A549 (cell line): ENCODE data around the gene CTXN1. TPM values are rescaled to one million over a fixed set of nuclear protein-coding genes. Genes with fewer than 3 reads are reported as not detected.

Source experiments
- ATAC-seq, 2 experiments: fragments of 200-7000 bp in 1 of 2; fragments of >200 bp in 1 of 2; cut with Nextera tagmentation in 1 of 2; cut with Tn5 transposase in 1 of 2; 3 replicates each; pipeline versions ENCODE4 v1.8.0 to v1.9.1; 2018 to 2020; ENCODE audit warnings: mild to moderate bottlenecking in 1 of 2, moderate library complexity in 1 of 2
- CTCF ChIA-PET: fragments of 300-600 bp; sonication (Branson Sonifier 250); formaldehyde crosslinking; extraction: SDS; loops from one replicate; lab custom pipeline; 2021; ENCODE audit warnings: antibody characterized with exemption, inconsistent platforms; lab: Yijun Ruan, JAX
- POLR2A ChIA-PET: fragments of 350-600 bp; formaldehyde crosslinking; extraction: SDS; loops from one replicate; lab custom pipeline; 2021; ENCODE audit warnings: antibody characterized with exemption, inconsistent platforms; lab: Yijun Ruan, JAX
- DNase-seq, 2 experiments: peaks; one replicate each; pipeline versions ENCODE4 v3.0.0 to v3.0.0-alpha.2; 2011 to 2016; ENCODE audit warnings: low read depth in 1 of 2, low spot score in 1 of 2
- FAIRE-seq: peaks from 2 replicates; lab custom pipeline; 2011; peaks lifted over from hg19 to GRCh38; lab: Jason Lieb, UNC
- H3K27ac ChIP-seq, 2 experiments: fragments of >200 bp; sonication (Bioruptor Twin); formaldehyde crosslinking; 3 replicates each; pipeline ENCODE4 v1.5.1; 2016 to 2017
- H3K4me1 ChIP-seq: fragments of >200 bp; sonication (Bioruptor Twin); formaldehyde crosslinking; 3 replicates; pipeline ENCODE4 v1.6.1; 2016
- H3K4me2 ChIP-seq: fragments of >200 bp; sonication (Bioruptor Twin); formaldehyde crosslinking; 3 replicates; pipeline ENCODE4 v1.6.1; 2016
- H3K4me3 ChIP-seq: fragments of >200 bp; sonication (Bioruptor Twin); formaldehyde crosslinking; 3 replicates; pipeline ENCODE4 v1.5.1; 2016
- H3K9me3 ChIP-seq: fragments of >200 bp; sonication (Bioruptor Twin); formaldehyde crosslinking; 3 replicates; pipeline ENCODE4 v1.6.1; 2016
- ATOH8 ChIP-seq: fragments of 250-450 bp; sonication (Bioruptor Pico); IDR thresholded peaks from 2 replicates; pipeline ENCODE4 v1.5.0; 2020; ENCODE audit warnings: low read depth, mild to moderate bottlenecking, moderate library complexity
- BCL3 ChIP-seq: fragments of >200 bp; sonication (Bioruptor Twin); formaldehyde crosslinking; IDR thresholded peaks from 3 replicates; pipeline ENCODE4 v1.6.1; 2016
- BHLHE40 ChIP-seq: IDR thresholded peaks from 2 replicates; pipeline ENCODE4 v1.6.1; 2012; ENCODE audit warnings: low read depth, low read length, inconsistent platforms
- CBX2 ChIP-seq: fragments of 200-600 bp; sonication (generic); IDR thresholded peaks from 2 replicates; pipeline ENCODE4 v1.6.1; 2016; ENCODE audit warnings: low read depth, mild to moderate bottlenecking, borderline replicate concordance
- CBX8 ChIP-seq: fragments of 200-600 bp; sonication (generic); IDR thresholded peaks from 2 replicates; pipeline ENCODE4 v1.6.1; 2016
- CEBPB ChIP-seq, 2 experiments: fragments of >200 bp in 1 of 2; sonication (Bioruptor Twin) in 1 of 2; formaldehyde crosslinking in 1 of 2; IDR thresholded peaks; 2 replicates each; pipeline ENCODE4 v1.6.1; 2012 to 2016
- CHD2 ChIP-seq: fragments of 150-350 bp; IDR thresholded peaks from 2 replicates; pipeline ENCODE4 v1.6.1; 2014; ENCODE audit warnings: low read length; ENCODE audit not compliant: partially characterized antibody
- CHD4 ChIP-seq: fragments of 200-600 bp; sonication (generic); IDR thresholded peaks from 2 replicates; pipeline ENCODE4 v1.6.1; 2016; ENCODE audit warnings: antibody characterized with exemption, mild to moderate bottlenecking, borderline replicate concordance
- EHF ChIP-seq: fragments of 250-450 bp; sonication (Bioruptor Pico); IDR thresholded peaks from 2 replicates; pipeline ENCODE4 v1.5.0; 2020; ENCODE audit warnings: mild to moderate bottlenecking
- EP300 ChIP-seq, 2 experiments: fragments of >200 bp; sonication (Bioruptor Twin); formaldehyde crosslinking; IDR thresholded peaks; 2 replicates in 1 of 2; 3 replicates in 1 of 2; pipeline ENCODE4 v1.6.1; 2016 to 2017
- FOXS1 ChIP-seq: fragments of 250-450 bp; sonication (Bioruptor Pico); IDR thresholded peaks from 2 replicates; pipeline ENCODE4 v1.5.0; 2020; ENCODE audit warnings: mild to moderate bottlenecking, moderate library complexity
- GATA3 ChIP-seq: IDR thresholded peaks from 2 replicates; pipeline ENCODE4 v1.6.1; 2012; ENCODE audit warnings: borderline replicate concordance
- HDAC2 ChIP-seq: fragments of 200-600 bp; sonication (generic); IDR thresholded peaks from 2 replicates; pipeline ENCODE4 v1.6.1; 2016
- HES2 ChIP-seq: fragments of >200 bp; sonication (Bioruptor Twin); formaldehyde crosslinking; IDR thresholded peaks from 2 replicates; pipeline ENCODE4 v1.6.1; 2016
- HOXA7 ChIP-seq: fragments of 250-450 bp; sonication (Bioruptor Pico); IDR thresholded peaks from 2 replicates; pipeline ENCODE4 v1.5.0; 2020; ENCODE audit warnings: mild to moderate bottlenecking, moderate library complexity
- KDM5A ChIP-seq: fragments of 200-600 bp; sonication (generic); IDR thresholded peaks from 2 replicates; pipeline ENCODE4 v1.6.1; 2016; ENCODE audit warnings: antibody characterized with exemption, mild to moderate bottlenecking
- MAZ ChIP-seq: fragments of 150-350 bp; IDR thresholded peaks from 2 replicates; pipeline ENCODE4 v1.6.1; 2014; ENCODE audit warnings: antibody characterized with exemption, low read depth, low read length, borderline replicate concordance
- MYC ChIP-seq: IDR thresholded peaks from 2 replicates; pipeline ENCODE4 v1.6.1; 2012; ENCODE audit warnings: mild to moderate bottlenecking, inconsistent platforms, low read length, improper control_type of control experiment, borderline replicate concordance
- NPAS2 ChIP-seq: fragments of 250-450 bp; sonication (Bioruptor Pico); IDR thresholded peaks from 2 replicates; pipeline ENCODE4 v1.8.0; 2022; ENCODE audit warnings: mild to moderate bottlenecking, moderate library complexity, borderline replicate concordance
- POLR2AphosphoS2 ChIP-seq: conservative IDR thresholded peaks from 2 replicates; pipeline ENCODE4 v1.6.1; 2012; ENCODE audit warnings: low read length, improper control_type of control experiment, inconsistent platforms
- RAD21 ChIP-seq, 2 experiments: fragments of >200 bp in 1 of 2; sonication (Bioruptor Twin) in 1 of 2; formaldehyde crosslinking in 1 of 2; IDR thresholded peaks in 1 of 2; conservative IDR thresholded peaks in 1 of 2; 2 replicates in 1 of 2; 3 replicates in 1 of 2; pipeline ENCODE4 v1.6.1; 2012 to 2018; ENCODE audit warnings: inconsistent platforms in 1 of 2
- RARB ChIP-seq: fragments of 250-450 bp; sonication (Bioruptor Pico); IDR thresholded peaks from 2 replicates; pipeline ENCODE4 v1.8.0; 2021; ENCODE audit warnings: mild to moderate bottlenecking, moderate library complexity
- RCOR1 ChIP-seq: fragments of 150-350 bp; IDR thresholded peaks from 2 replicates; pipeline ENCODE4 v1.6.1; 2014; ENCODE audit warnings: antibody characterized with exemption, low read length, low read depth
- RNF2 ChIP-seq: fragments of 200-600 bp; sonication (generic); IDR thresholded peaks from 2 replicates; pipeline ENCODE4 v1.6.1; 2016; ENCODE audit warnings: low read depth, mild to moderate bottlenecking, antibody characterized with exemption, moderate library complexity, borderline replicate concordance
- USF2 ChIP-seq: fragments of 450-650 bp; IDR thresholded peaks from 2 replicates; pipeline ENCODE4 v1.6.1; 2014; ENCODE audit warnings: antibody characterized with exemption
- ZFP36 ChIP-seq: fragments of 450-650 bp; IDR thresholded peaks from 2 replicates; pipeline ENCODE4 v1.6.1; 2014; ENCODE audit warnings: borderline replicate concordance; ENCODE audit not compliant: partially characterized antibody
- ZNF302 ChIP-seq: fragments of 250-450 bp; sonication (Bioruptor Pico); IDR thresholded peaks from 2 replicates; pipeline ENCODE4 v1.9.0; 2021; ENCODE audit warnings: inconsistent platforms, mild to moderate bottlenecking, moderate library complexity
- ZSCAN20 ChIP-seq: fragments of 250-450 bp; sonication (Bioruptor Pico); IDR thresholded peaks from 2 replicates; pipeline ENCODE4 v1.8.0; 2022; ENCODE audit warnings: mild to moderate bottlenecking, moderate library complexity
- WGBS: methylation state at CpG from one replicate; pipeline ENCODE4 v1.1.6; 2017; ENCODE audit errors: missing lambda C conversion rate; 5-methylcytosine and 5-hydroxymethylcytosine counted together
- polyA plus RNA-seq, 4 experiments: library from polyadenylated mRNA; depleted of rRNA in 3 of 4; stranded (reverse); fragments of >200 nt; fragmentation: RNase III in 1 of 4; extraction: RNeasy Plus Mini Kit Qiagen cat#74134 plus additional on column Dnase treatment in 1 of 4; gene quantifications; 2 replicates in 3 of 4; 3 replicates in 1 of 4; pipeline ENCODE4 v1.2.3, GENCODE V29; 2011 to 2017

The CTXN1 gene
- polyA plus RNA-seq, 2 of the 4 experiments (the other 2 are of a cell fraction): 1.2 to 9.9 TPM

- FAIRE-seq (no peak), ATAC-seq (no peak), DNase-seq (no peak)
- 72% methylated on average over 7 of the region's 10 CpGs for WGBS
- Histone ChIP-seq H3K9me3 (no peaks in the 10 kb centered on the region), H3K4me3 (no peak overlapping the region; the same call in 2 of the 3 replicates), H3K27ac (no peak overlapping the region), H3K4me2 (peak overlapping the region; percentile 86), H3K4me1 (peaks cover 8% of the 10 kb centered on the region)
- TF ChIP-seq CBX8 (no peak), BHLHE40 (no peak), ZFP36 (no peak), RAD21 (conservative IDR thresholded peaks at IDR 0.05 in 1 of 2, IDR thresholded peaks at IDR 0.05 in 1 of 2) (no peak), ZSCAN20 (CRISPR knock-in tag) (no peak), EHF (CRISPR knock-in tag) (no peak), USF2 (no peak), POLR2AphosphoS2 (no peak), HOXA7 (CRISPR knock-in tag) (no peak), MYC (no peak)
- ChIA-PET POLR2A (no interaction called here), CTCF (no interaction called here)
Observed at GRCh38 chr19:7905268-7905667, 20.7 kb downstream of the CTXN1 start.

- no peak for FAIRE-seq
Observed at GRCh38 chr19:7904074-7905020, 21.6 kb downstream of the CTXN1 start.

GRCh38 chr19:7903244-7904073 lies 22.5 kb downstream of the CTXN1 start, which contains the start of gene MAP2K7:
Gene MAP2K7, plus strand, starts transcription at chr19:7903877. Its CDS starts 68 bp downstream, at chr19:7903945.
- POLR2A ChIA-PET: interaction anchor here (0.6 to 2.5 kb wide), 13 partner anchors 8 to 381 kb away, joined by 3 to 17 read pairs (median 4); partner anchors contain the start of genes LRRC8E, MCOLN1, SNAPC2 and TGFBR3L
- Histone ChIP-seq H3K4me1 (peaks cover 8% of the 10 kb centered on the region), H3K9me3 (no peaks in the 10 kb centered on the region), H3K4me2 (peak within 1 kb of the TSS; percentile 86), H3K27ac (peak within 1 kb of the TSS; percentile 90 to 97), H3K4me3 (peak within 1 kb of the TSS; percentile 72)
- ATAC-seq: peak; percentile 65 to 83
- DNase-seq: peak; percentile 86 to 98
- WGBS: 0% methylated on average over 10 of the region's 89 CpGs
- CTCF ChIA-PET: interaction anchor here (0.9 to 2.5 kb wide), 12 partner anchors 9 to 51 kb away, joined by 3 to 10 read pairs (median 4); partner anchors contain the start of gene LRRC8E
- peak; percentile 95 for FAIRE-seq
- TF ChIP-seq GATA3: no peak
- TF ChIP-seq BHLHE40: no peak
- no peak for TF ChIP-seq CHD2
- TF ChIP-seq ZFP36: no peak
- TF ChIP-seq CBX2: no peak
- no peak; the same call in 1 of the 2 replicates for TF ChIP-seq RNF2
- TF ChIP-seq HDAC2: no peak
- TF ChIP-seq NPAS2 (CRISPR knock-in tag): peak; percentile 82; the same call in 1 of the 2 replicates
- no peak for TF ChIP-seq MAZ
- no peak for TF ChIP-seq HES2
- peak; percentile 83; the same call in 1 of the 3 replicates for TF ChIP-seq BCL3
- TF ChIP-seq EP300 (IDR thresholded peaks at IDR 0.05): no peak
- TF ChIP-seq MYC: peak; percentile 74
- TF ChIP-seq ATOH8 (CRISPR knock-in tag): no peak
- TF ChIP-seq KDM5A: no peak
- TF ChIP-seq RARB: no peak
- TF ChIP-seq FOXS1 (CRISPR knock-in tag): no peak
- no peak for TF ChIP-seq CHD4

More at GRCh38 chr19:7904074-7905020, 21.6 kb downstream of the CTXN1 start:
- ChIA-PET POLR2A (interaction anchor here (0.6 to 2.5 kb wide), 9 partner anchors 11 to 304 kb away, joined by 3 to 17 read pairs (median 4); partner anchors contain the start of genes LRRC8E and SNAPC2), CTCF (interaction anchor here (0.9 to 2.5 kb wide), 10 partner anchors 8 to 52 kb away, joined by 3 to 10 read pairs (median 4); partner anchors contain the start of gene LRRC8E)
- Histone ChIP-seq H3K4me2 (peak overlapping the region; percentile 86), H3K27ac (peak overlapping the region; percentile 88 to 97), H3K9me3 (no peaks in the 10 kb centered on the region), H3K4me1 (peaks cover 8% of the 10 kb centered on the region), H3K4me3 (peak overlapping the region; percentile 72)
- 42% methylated on average over 13 of the region's 68 CpGs for WGBS
- TF ChIP-seq RCOR1 (no peak), CEBPB (IDR thresholded peaks at IDR 0.05) (no peak), ZNF302 (CRISPR knock-in tag) (no peak)
- ATAC-seq: peak; percentile 12 to 35
- no peak for DNase-seq
